Upper lobe of left lung (tissue), 6 donors: ENCODE results near the gene KCNH3. TPM values are rescaled to one million over a fixed set of nuclear protein-coding genes. Genes with fewer than 3 reads are reported as not detected.

Experiments used
- ATAC-seq, 2 donors: fragments of 200-7000 bp; cut with Tn5 transposase; one replicate each; pipeline ENCODE4 v1.9.1; 2022; ENCODE audit warnings: mild to moderate bottlenecking in 2 of 2, moderate library complexity in 2 of 2; ENCODE audit not compliant: low FRiP score in 2 of 2
- DNase-seq, 2 donors: peaks; one replicate each; pipeline ENCODE4 v3.0.0-alpha.2; 2019 to 2020
- H3K27ac ChIP-seq, 4 donors: fragments of 200-600 bp; sonication (generic); one replicate each; pipeline ENCODE4 v1.5.1; 2016 to 2019
- H3K27me3 ChIP-seq, 4 donors: fragments of 200-600 bp; sonication (generic); one replicate each; pipeline ENCODE4 v1.5.1; 2017 to 2019
- H3K36me3 ChIP-seq, 4 donors: fragments of 200-600 bp; sonication (generic); one replicate each; pipeline ENCODE4 v1.5.1; 2016 to 2019
- H3K4me1 ChIP-seq, 4 donors: fragments of 200-600 bp; sonication (generic); one replicate each; pipeline ENCODE4 v1.5.1; 2018 to 2019
- H3K4me3 ChIP-seq, 4 donors: fragments of 200-600 bp; sonication (generic); one replicate each; pipeline ENCODE4 v1.5.1; 2017 to 2019; ENCODE audit warnings: mild to moderate bottlenecking in 2 of 4, moderate library complexity in 1 of 4
- H3K9me3 ChIP-seq, 4 donors: fragments of 200-600 bp; sonication (generic); one replicate each; pipeline ENCODE4 v1.5.1; 2018 to 2019
- CTCF ChIP-seq, 6 experiments: fragments of 450-650 bp in 4 of 6; fragments of 200-600 bp in 2 of 6; sonication (generic) in 2 of 6; IDR thresholded peaks; one replicate each; pipeline ENCODE4 v1.5.1; 2016 to 2019; ENCODE audit warnings: antibody characterized with exemption in 6 of 6
- EP300 ChIP-seq, 4 donors: sonication (generic); formaldehyde crosslinking; IDR thresholded peaks; one replicate each; pipeline ENCODE4 v1.5.1; 2017; ENCODE audit warnings: antibody characterized with exemption in 4 of 4, control low read depth in 2 of 4
- POLR2A ChIP-seq, 4 donors: fragments of 450-650 bp; IDR thresholded peaks; one replicate each; pipeline ENCODE4 v1.5.1; 2016 to 2017; ENCODE audit warnings: antibody characterized with exemption in 4 of 4, mild to moderate bottlenecking in 2 of 4
- POLR2AphosphoS5 ChIP-seq, 2 donors: sonication (generic); formaldehyde crosslinking; IDR thresholded peaks; one replicate each; pipeline ENCODE4 v1.5.1; 2017; ENCODE audit warnings: antibody characterized with exemption in 2 of 2
- WGBS, 2 donors: methylation state at CpG; one replicate each; pipeline ENCODE4 v1.1.5; 2017 to 2018; 5-methylcytosine and 5-hydroxymethylcytosine counted together
- total RNA-seq, 6 donors: library from RNA; depleted of rRNA in 4 of 6; stranded (reverse); fragments of >200 nt in 4 of 6; gene quantifications; one replicate each; pipeline versions ENCODE4 v1.1.0 to v1.2.1, GENCODE V29; 2016 to 2021
- donor health status: DM: no; HTN: no; CAD: no; lungs with moderate emphysema.
- donor health status: DM: no; HTN: yes; CAD: no; lungs with severe emphysema.

Gene KCNH3
- total RNA-seq, 6 donors from 2014 or later, result 0.37 to 19.9 (median 2.5) TPM

- H3K27me3 ChIP-seq, result no peaks in the 10 kb centered on the region
- no peaks in the 10 kb centered on the region for H3K9me3 ChIP-seq
- TF ChIP-seq POLR2AphosphoS5 (IDR thresholded peaks at IDR 0.05) (no peak), POLR2A (IDR thresholded peaks at IDR 0.05) (no peak), EP300 (IDR thresholded peaks at IDR 0.05) (no peak), CTCF (IDR thresholded peaks at IDR 0.05) (no peak)
- no peak overlapping the region for H3K4me3 ChIP-seq
- WGBS, 2 donors, result 79 to 84% methylated on average over 13 of the region's 13 CpGs
- H3K4me1 ChIP-seq, result peaks cover 0 to 8% (median 2%) of the 10 kb centered on the region in 4 donors
- peaks cover 0 to 5% (median 2%) of the 10 kb centered on the region in 4 donors for H3K36me3 ChIP-seq
- no peak for DNase-seq
- peak overlapping the region in 1 of 4 donors; percentile 4 for H3K27ac ChIP-seq
- no peak for ATAC-seq
Measured at GRCh38 chr12:49583366-49584094, 44.7 kb downstream of the KCNH3 start.

GRCh38 chr12:49584591-49584990 is 45.8 kb downstream of the KCNH3 start:
- ATAC-seq (no peak), DNase-seq (no peak)
- H3K36me3 ChIP-seq, result peaks cover 0 to 4% (median 2%) of the 10 kb centered on the region in 4 donors
- no peak overlapping the region for H3K4me3 ChIP-seq
- no peaks in the 10 kb centered on the region for H3K9me3 ChIP-seq
- peaks cover 0 to 8% (median 2%) of the 10 kb centered on the region in 4 donors for H3K4me1 ChIP-seq
- no peaks in the 10 kb centered on the region for H3K27me3 ChIP-seq
- no peak overlapping the region for H3K27ac ChIP-seq
- TF ChIP-seq POLR2AphosphoS5 (IDR thresholded peaks at IDR 0.05) (no peak), EP300 (IDR thresholded peaks at IDR 0.05) (no peak), CTCF (IDR thresholded peaks at IDR 0.05) (no peak), POLR2A (IDR thresholded peaks at IDR 0.05) (no peak)
- 80 to 83% methylated on average over 7 of the region's 7 CpGs for WGBS, 2 donors

GRCh38 chr12:49585477-49586459 is 46.9 kb downstream of the KCNH3 start:
- WGBS, 2 donors, result 90 to 91% methylated on average over 10 to 16 of the region's 16 CpGs
- Histone ChIP-seq H3K27ac (no peak overlapping the region), H3K9me3 (no peaks in the 10 kb centered on the region), H3K36me3 (peaks cover 0 to 4% (median 2%) of the 10 kb centered on the region in 4 donors), H3K4me1 (peaks cover 0 to 1% (median 0%) of the 10 kb centered on the region in 4 donors), H3K4me3 (no peak overlapping the region), H3K27me3 (no peaks in the 10 kb centered on the region)
- peak in 1 of 2 donors; percentile 19 for ATAC-seq
- no peak for DNase-seq
- TF ChIP-seq POLR2A (IDR thresholded peaks at IDR 0.05) (no peak), EP300 (IDR thresholded peaks at IDR 0.05) (no peak), POLR2AphosphoS5 (IDR thresholded peaks at IDR 0.05) (no peak), CTCF (IDR thresholded peaks at IDR 0.05) (no peak)

GRCh38 chr12:49587174-49587908 is 48.5 kb downstream of the KCNH3 start:
- DNase-seq (no peak), ATAC-seq (no peak)
- Histone ChIP-seq H3K9me3 (no peaks in the 10 kb centered on the region), H3K27ac (no peak overlapping the region), H3K4me1 (no peaks in the 10 kb centered on the region), H3K36me3 (peaks cover 0 to 4% (median 2%) of the 10 kb centered on the region in 4 donors), H3K4me3 (no peak overlapping the region), H3K27me3 (no peaks in the 10 kb centered on the region)
- TF ChIP-seq POLR2AphosphoS5 (IDR thresholded peaks at IDR 0.05) (no peak), CTCF (IDR thresholded peaks at IDR 0.05) (no peak), POLR2A (IDR thresholded peaks at IDR 0.05) (no peak), EP300 (IDR thresholded peaks at IDR 0.05) (no peak)
- WGBS, 2 donors, result 80 to 89% methylated on average over 10 to 11 of the region's 11 CpGs
